Fibroblast of lung (primary cell): ENCODE data around the gene DYDC1.

Experiments
- CTCF ChIP-seq, 2 donors: IDR thresholded peaks in 1 of 2; conservative IDR thresholded peaks in 1 of 2; 1 replicate in 1 of 2; 2 replicates in 1 of 2; pipeline ENCODE4 v1.5.1; 2011 to 2012; ENCODE audit warnings: low read length in 2 of 2, control low read depth in 1 of 2, inconsistent platforms in 1 of 2, low read depth in 1 of 2, mild to moderate bottlenecking in 1 of 2
- EZH2 ChIP-seq: IDR thresholded peaks from 2 replicates; pipeline ENCODE4 v1.5.1; 2012; ENCODE audit warnings: low read length, control low read depth, mild to moderate bottlenecking; ENCODE audit errors: missing control alignments

GRCh38 chr10:80319318-80319717 is 37.2 kb downstream of the DYDC1 start:
- TF ChIP-seq CTCF (conservative IDR thresholded peaks at IDR 0.05 in 1 of 2, IDR thresholded peaks at IDR 0.05 in 1 of 2; ENCODE audit: low read depth in 1 of 2, low read length in 2 of 2) (no peak), EZH2 (no peak)
